Parathyroid adenoma (tissue), 2 donors: Measurements from ENCODE around the gene FOXJ3.

ENCODE experiments used
- H2AFZ ChIP-seq: fragments of 300-600 bp; sonication (generic); one replicate; pipeline ENCODE4 v1.7.0; 2017; ENCODE audit warnings: antibody characterized with exemption, mild to moderate bottlenecking
- H3K27ac ChIP-seq: fragments of 300-600 bp; sonication (generic); one replicate; pipeline ENCODE4 v1.7.0; 2017
- H3K27me3 ChIP-seq: fragments of 300-600 bp; sonication (generic); one replicate; pipeline ENCODE4 v1.7.0; 2017; ENCODE audit warnings: low read length; ENCODE audit not compliant: control insufficient read depth, insufficient read depth
- H3K36me3 ChIP-seq: fragments of 300-600 bp; sonication (generic); one replicate; pipeline ENCODE4 v1.7.0; 2017; ENCODE audit warnings: low read length; ENCODE audit not compliant: control insufficient read depth, insufficient read depth
- H3K4me1 ChIP-seq: fragments of 300-600 bp; sonication (generic); one replicate; pipeline ENCODE4 v1.7.0; 2017; ENCODE audit warnings: control low read depth
- H3K4me2 ChIP-seq: fragments of 300-600 bp; sonication (generic); one replicate; pipeline ENCODE4 v1.7.0; 2017; ENCODE audit warnings: low read length
- H3K4me3 ChIP-seq: fragments of 300-600 bp; sonication (generic); one replicate; pipeline ENCODE4 v1.7.0; 2017; ENCODE audit warnings: low read depth, low read length
- H3K79me2 ChIP-seq: fragments of 300-600 bp; sonication (generic); one replicate; pipeline ENCODE4 v1.7.0; 2017; ENCODE audit warnings: control low read depth
- H3K9ac ChIP-seq: fragments of 300-600 bp; sonication (generic); one replicate; pipeline ENCODE4 v1.7.0; 2017; ENCODE audit warnings: mild to moderate bottlenecking
- H3K9me3 ChIP-seq: fragments of 300-600 bp; sonication (generic); one replicate; pipeline ENCODE4 v1.7.0; 2017; ENCODE audit warnings: low read length; ENCODE audit not compliant: control insufficient read depth
- TF ChIP-seq, protein P1 (sequence below): fragments of 300-600 bp; sonication (generic); IDR thresholded peaks from one replicate; pipeline ENCODE4 v1.7.0; 2017; ENCODE audit warnings: antibody characterized with exemption, mild to moderate bottlenecking
- donor health status: primary hyperparathyroidism.

The FOXJ3 gene

DNA sequence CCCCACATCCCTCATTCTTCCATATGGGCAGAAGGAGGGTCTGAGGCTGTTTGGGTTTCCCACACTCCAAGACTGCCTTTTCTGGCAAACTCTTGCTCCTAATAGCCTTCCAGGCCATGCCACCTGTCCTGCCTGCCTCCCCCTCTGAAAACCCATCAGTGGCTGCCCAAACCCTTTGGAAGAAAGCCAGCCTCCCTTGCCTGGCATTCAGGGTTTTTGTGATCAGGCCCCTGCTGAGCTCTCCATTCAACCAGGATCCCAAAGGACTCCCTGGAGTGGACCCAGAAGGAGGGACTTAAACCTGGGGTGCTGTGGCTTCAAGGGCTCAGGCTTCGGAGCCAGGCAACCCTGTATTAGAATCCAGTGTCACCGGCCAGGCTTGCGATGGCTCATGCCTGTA is 166.3 kb downstream of the FOXJ3 start:
- Histone ChIP-seq H3K79me2 (no peaks in the 10 kb centered on the region), H3K27ac (no peak overlapping the region), H2AFZ (no peak overlapping the region), H3K27me3 (no peaks in the 10 kb centered on the region), H3K9me3 (no peaks in the 10 kb centered on the region), H3K9ac (no peak overlapping the region), H3K4me3 (no peak overlapping the region), H3K4me1 (peaks cover 6% of the 10 kb centered on the region), H3K4me2 (no peak overlapping the region), H3K36me3 (no peaks in the 10 kb centered on the region)
- TF ChIP-seq, protein P1, sequence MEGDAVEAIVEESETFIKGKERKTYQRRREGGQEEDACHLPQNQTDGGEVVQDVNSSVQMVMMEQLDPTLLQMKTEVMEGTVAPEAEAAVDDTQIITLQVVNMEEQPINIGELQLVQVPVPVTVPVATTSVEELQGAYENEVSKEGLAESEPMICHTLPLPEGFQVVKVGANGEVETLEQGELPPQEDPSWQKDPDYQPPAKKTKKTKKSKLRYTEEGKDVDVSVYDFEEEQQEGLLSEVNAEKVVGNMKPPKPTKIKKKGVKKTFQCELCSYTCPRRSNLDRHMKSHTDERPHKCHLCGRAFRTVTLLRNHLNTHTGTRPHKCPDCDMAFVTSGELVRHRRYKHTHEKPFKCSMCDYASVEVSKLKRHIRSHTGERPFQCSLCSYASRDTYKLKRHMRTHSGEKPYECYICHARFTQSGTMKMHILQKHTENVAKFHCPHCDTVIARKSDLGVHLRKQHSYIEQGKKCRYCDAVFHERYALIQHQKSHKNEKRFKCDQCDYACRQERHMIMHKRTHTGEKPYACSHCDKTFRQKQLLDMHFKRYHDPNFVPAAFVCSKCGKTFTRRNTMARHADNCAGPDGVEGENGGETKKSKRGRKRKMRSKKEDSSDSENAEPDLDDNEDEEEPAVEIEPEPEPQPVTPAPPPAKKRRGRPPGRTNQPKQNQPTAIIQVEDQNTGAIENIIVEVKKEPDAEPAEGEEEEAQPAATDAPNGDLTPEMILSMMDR, result no peak

DNA sequence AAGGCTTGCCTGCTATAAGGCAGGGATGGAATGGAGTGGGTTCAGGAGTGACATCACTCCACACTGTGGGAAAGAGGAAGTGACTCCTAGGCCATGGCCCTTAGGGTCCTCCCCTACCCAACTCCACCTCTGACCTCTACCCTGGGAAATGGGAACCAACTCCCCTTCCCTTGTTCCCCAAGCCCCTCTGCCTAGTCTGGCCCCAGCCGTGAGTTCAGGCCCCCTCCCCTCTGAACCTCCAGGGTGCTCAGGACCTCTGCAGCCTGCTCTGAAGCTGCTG is 166.7 kb downstream of the FOXJ3 start:
- no peaks in the 10 kb centered on the region for H3K9me3 ChIP-seq
- no peak overlapping the region for H2AFZ ChIP-seq
- TF ChIP-seq, protein P1, result no peak
- H3K27me3 ChIP-seq, result no peaks in the 10 kb centered on the region
- H3K4me3 ChIP-seq, result no peak overlapping the region
- no peaks in the 10 kb centered on the region for H3K79me2 ChIP-seq
- H3K36me3 ChIP-seq, result no peaks in the 10 kb centered on the region
- peaks cover 2% of the 10 kb centered on the region for H3K4me1 ChIP-seq
- H3K27ac ChIP-seq, result no peak overlapping the region
- H3K9ac ChIP-seq, result no peak overlapping the region
- no peak overlapping the region for H3K4me2 ChIP-seq

DNA sequence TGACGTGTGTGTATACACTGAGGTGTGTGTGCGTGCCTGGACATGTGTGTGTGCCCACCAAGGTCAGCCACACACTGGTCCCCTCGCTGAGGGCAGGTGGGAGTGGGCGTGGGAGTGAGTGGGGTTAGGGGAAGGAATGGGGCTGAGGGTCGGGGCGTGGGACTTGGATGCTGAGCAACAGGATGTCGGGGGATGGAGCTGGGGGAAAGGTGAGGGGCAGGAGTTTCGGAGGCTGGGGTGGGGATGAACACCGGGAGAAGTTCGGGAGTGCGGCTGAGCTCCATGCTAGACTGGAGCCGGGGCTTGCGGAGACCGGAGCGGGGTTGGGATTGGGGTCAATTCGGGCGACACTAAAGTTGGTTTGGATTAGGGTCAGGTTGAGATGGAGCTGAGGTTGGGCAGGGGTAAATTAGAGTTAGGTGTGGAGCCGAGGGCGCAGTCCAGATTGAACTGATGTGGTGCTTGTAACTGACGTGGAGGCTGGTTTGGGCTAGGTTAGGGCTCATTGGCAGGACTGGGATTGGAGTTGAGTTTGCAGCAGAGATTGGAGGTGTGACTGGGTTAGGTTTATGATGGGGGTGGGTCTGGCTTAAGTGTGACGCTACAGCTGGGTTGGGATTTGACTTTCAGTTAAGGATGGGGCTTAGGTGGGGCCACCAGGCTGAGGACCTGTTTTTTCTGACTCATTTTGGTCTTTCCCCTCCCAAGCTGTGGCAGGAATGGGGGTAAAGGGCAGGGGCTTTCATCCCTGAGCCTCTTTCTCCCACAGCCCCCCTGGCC is 167.2 kb downstream of the FOXJ3 start:
- no peaks in the 10 kb centered on the region for H3K9me3 ChIP-seq
- no peak overlapping the region for H3K27ac ChIP-seq
- no peaks in the 10 kb centered on the region for H3K79me2 ChIP-seq
- no peak overlapping the region for H3K9ac ChIP-seq
- H3K4me3 ChIP-seq, result no peak overlapping the region
- no peaks in the 10 kb centered on the region for H3K27me3 ChIP-seq
- H3K4me1 ChIP-seq, result no peaks in the 10 kb centered on the region
- H3K36me3 ChIP-seq, result no peaks in the 10 kb centered on the region
- no peak overlapping the region for H3K4me2 ChIP-seq
- H2AFZ ChIP-seq, result no peak overlapping the region
- TF ChIP-seq, protein P1, result no peak

DNA sequence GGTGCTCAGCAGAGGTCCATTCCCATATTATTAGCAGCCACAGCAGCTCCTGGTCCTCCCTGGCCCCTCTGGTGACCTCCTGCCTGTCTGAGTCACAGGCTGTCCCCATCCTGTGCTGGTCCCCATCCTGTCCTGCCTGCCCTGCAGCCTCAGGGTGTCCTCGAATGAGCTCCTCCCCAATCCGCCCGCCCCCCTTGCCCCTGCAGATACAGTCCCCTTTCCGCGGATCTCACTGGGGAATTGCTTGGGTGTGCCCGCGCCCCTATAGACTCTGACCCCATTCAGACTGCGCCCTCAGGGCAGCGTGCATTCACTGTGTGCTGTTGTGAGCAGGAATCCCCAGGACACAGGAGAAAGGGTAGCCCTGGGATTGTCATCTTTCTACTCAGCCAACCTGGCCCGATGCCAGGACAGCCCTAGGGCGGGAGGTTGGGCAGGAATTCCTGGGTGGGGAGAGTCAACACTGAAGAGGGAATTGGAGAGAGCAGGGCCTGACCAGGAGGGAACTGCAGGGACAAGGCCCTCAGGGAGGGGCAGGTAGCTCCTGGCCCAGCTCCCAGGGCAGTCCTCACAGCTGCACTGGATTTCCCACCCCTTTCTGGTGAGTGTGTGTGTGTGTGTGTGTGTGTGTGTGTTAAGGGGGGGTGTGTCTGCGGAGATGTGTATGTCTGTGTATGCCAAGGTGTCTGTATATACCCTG is 169.4 kb downstream of the FOXJ3 start:
- H2AFZ ChIP-seq, result no peak overlapping the region
- no peaks in the 10 kb centered on the region for H3K4me1 ChIP-seq
- no peak overlapping the region for H3K4me2 ChIP-seq
- no peak overlapping the region for H3K9ac ChIP-seq
- no peaks in the 10 kb centered on the region for H3K36me3 ChIP-seq
- no peaks in the 10 kb centered on the region for H3K27me3 ChIP-seq
- no peaks in the 10 kb centered on the region for H3K79me2 ChIP-seq
- no peak overlapping the region for H3K4me3 ChIP-seq
- no peaks in the 10 kb centered on the region for H3K9me3 ChIP-seq
- TF ChIP-seq, protein P1, result no peak
- no peak overlapping the region for H3K27ac ChIP-seq
